Measurements from ENCODE around the gene ZFHX2. TPM values are rescaled to one million over a fixed set of nuclear protein-coding genes. Genes with fewer than 3 reads are reported as not detected.

The ZFHX2 gene
- total RNA-seq, 1 experiment from 2014 or later: 19.4 TPM

- no peak overlapping the region for H2BK20ac ChIP-seq (ENCODE audit: low read depth, low read length, poor library complexity, severe bottlenecking)
- H2AFZ ChIP-seq (ENCODE audit: low read length): no peak overlapping the region
- H3K18ac ChIP-seq (ENCODE audit: insufficient read length, low read depth, low read length): no peak overlapping the region
- H3K79me1 ChIP-seq (ENCODE audit: insufficient read depth, low read depth, low read length, poor library complexity, severe bottlenecking): no peaks in the 10 kb centered on the region
- H3K27ac ChIP-seq (ENCODE audit: insufficient read length, low read depth, low read length): no peak overlapping the region
- H3K23me2 ChIP-seq (ENCODE audit: insufficient read length, low read depth, low read length, poor library complexity, severe bottlenecking): peaks cover 21% of the 10 kb centered on the region
- no peak overlapping the region for H2AK5ac ChIP-seq (ENCODE audit: insufficient read length, low read length)
- no peak overlapping the region for H3K56ac ChIP-seq (ENCODE audit: insufficient read length, low read depth, low read length)
- Mint-ChIP-seq H3K4me3 (0 out of 5 replicates have a peak overlapping the region, but pooled peaks of 1 of the 2 experiments have one; percentile 54), H3K4me1 (peaks cover 13% of the 10 kb centered on the region in 2 experiments), H3K27me3 (ENCODE audit: low read depth) (no peaks in the 10 kb centered on the region; the same call in 1 of the 2 replicates), H3K9me3 (no peaks in the 10 kb centered on the region), H3K27ac (peak overlapping the region in 2 of 3 experiments; percentile 95 to 98; a peak in 2 of 7 replicates), H3K36me3 (ENCODE audit: insufficient read depth in 1 of 3, low read depth in 3 of 3) (peaks cover 13 to 28% (median 13%) of the 10 kb centered on the region in 3 experiments; a peak in 6 of 7 replicates)
- no peak overlapping the region for H2BK12ac ChIP-seq (ENCODE audit: insufficient read length, low read depth, low read length)
- H2BK5ac ChIP-seq (ENCODE audit: insufficient read length, low read length): no peak overlapping the region
- no peak overlapping the region for H3K14ac ChIP-seq (ENCODE audit: insufficient read depth, low read length)
- H3K4me1 ChIP-seq (ENCODE audit: insufficient read depth, low read length): peaks cover 49% of the 10 kb centered on the region; the same call in 1 of the 2 replicates
- no peak overlapping the region for H3K4me2 ChIP-seq (ENCODE audit: insufficient read depth, insufficient read length, low read length)
- no peak overlapping the region for H3K9ac ChIP-seq (ENCODE audit: extremely low read depth, insufficient read length, low read length)
- no peak overlapping the region for H4K8ac ChIP-seq (replicated peaks; ENCODE audit: insufficient read length, low read depth, low read length)
- no peak overlapping the region for H3T11ph ChIP-seq (ENCODE audit: low read length)
- no peak for DNase-seq
- no peak for TF ChIP-seq CTCF (conservative IDR thresholded peaks at IDR 0.05)
- peaks cover 13% of the 10 kb centered on the region; the same call in 1 of the 2 replicates for H3K79me2 ChIP-seq (ENCODE audit: insufficient read depth, low read length)
- no peaks in the 10 kb centered on the region for H3K27me3 ChIP-seq (ENCODE audit: insufficient read depth, low read length)
- no peak overlapping the region for H4K5ac ChIP-seq (ENCODE audit: insufficient read length, low read depth, low read length)
- H3K9me3 ChIP-seq (ENCODE audit: control insufficient read depth, low read depth, low read length): no peaks in the 10 kb centered on the region
- no peaks in the 10 kb centered on the region for H4K20me1 ChIP-seq (ENCODE audit: control insufficient read depth, insufficient read depth, insufficient read length)
- no peak overlapping the region for H2BK15ac ChIP-seq (ENCODE audit: low read depth, low read length)
- H4K91ac ChIP-seq (ENCODE audit: insufficient read length, low read depth, low read length): no peak overlapping the region
- no peak overlapping the region for H2BK120ac ChIP-seq (ENCODE audit: low read depth, low read length, poor library complexity, severe bottlenecking)
- no CpG with 5 or more reads among the region's 10 CpGs for WGBS (ENCODE audit: extremely low coverage, insufficient read length, low lambda C conversion rate)
- H3K4ac ChIP-seq (ENCODE audit: low read depth, low read length): no peak overlapping the region
- H3K23ac ChIP-seq (ENCODE audit: insufficient read length, low read depth, low read length): no peak overlapping the region
Measured at GRCh38 chr14:23546450-23547035, 5.0 kb downstream of the ZFHX2 start.

Measured in H9 (cell line).